Measurements from ENCODE around the gene GRM3. TPM values are rescaled to one million over a fixed set of nuclear protein-coding genes. Genes with fewer than 3 reads are reported as not detected.

Gene GRM3
- total RNA-seq, 1 donor from 2014 or later: not detected

GRCh38 chr7:86773309-86773708, 129.6 kb downstream of the GRM3 start:
- no peaks in the 10 kb centered on the region for H3K36me3 Mint-ChIP-seq (ENCODE audit: low read depth, unreplicated experiment)
- Histone ChIP-seq H3K27me3 (ENCODE audit: insufficient read depth, low read length) (no peaks in the 10 kb centered on the region), H3K79me2 (ENCODE audit: insufficient read depth, low read length) (no peaks in the 10 kb centered on the region), H3K4me2 (ENCODE audit: low read length) (no peak overlapping the region), H3K27ac (ENCODE audit: low read depth, low read length) (no peak overlapping the region), H3K9ac (ENCODE audit: low read length) (no peak overlapping the region), H3K36me3 (ENCODE audit: insufficient read depth, low read length) (no peaks in the 10 kb centered on the region), H3K4me1 (ENCODE audit: insufficient read depth, low read length) (no peaks in the 10 kb centered on the region), H4K20me1 (ENCODE audit: insufficient read depth, low read length) (no peaks in the 10 kb centered on the region), H3K9me3 (ENCODE audit: insufficient read depth, low read depth, low read length) (no peaks in the 10 kb centered on the region), H3K4me3 (ENCODE audit: insufficient read depth, low read depth, low read length) (no peak overlapping the region), H2AFZ (ENCODE audit: low read depth, low read length) (no peak overlapping the region)
- no peaks in the 10 kb centered on the region for H3K9me3 Mint-ChIP-seq (ENCODE audit: unreplicated experiment)
- no peak overlapping the region for H3K4me3 Mint-ChIP-seq (ENCODE audit: unreplicated experiment)
- H3K4me1 Mint-ChIP-seq (ENCODE audit: low read depth, unreplicated experiment): peaks cover 3% of the 10 kb centered on the region
- DNase-seq (ENCODE audit: low read depth): no peak
- no peak overlapping the region for H3K27ac Mint-ChIP-seq (ENCODE audit: unreplicated experiment)
- TF ChIP-seq EZH2 (IDR thresholded peaks at IDR 0.05; ENCODE audit: insufficient read depth, low read length): no peak
- H3K27me3 Mint-ChIP-seq (ENCODE audit: low read depth, unreplicated experiment): no peaks in the 10 kb centered on the region
- no peak for FAIRE-seq

GRCh38 chr7:86775203-86775602, 131.5 kb downstream of the GRM3 start:
- Mint-ChIP-seq H3K4me1 (ENCODE audit: low read depth, unreplicated experiment) (no peaks in the 10 kb centered on the region), H3K27ac (ENCODE audit: unreplicated experiment) (no peak overlapping the region), H3K9me3 (ENCODE audit: unreplicated experiment) (no peaks in the 10 kb centered on the region), H3K36me3 (ENCODE audit: low read depth, unreplicated experiment) (no peaks in the 10 kb centered on the region), H3K4me3 (ENCODE audit: unreplicated experiment) (no peak overlapping the region), H3K27me3 (ENCODE audit: low read depth, unreplicated experiment) (no peaks in the 10 kb centered on the region)
- Histone ChIP-seq H4K20me1 (ENCODE audit: insufficient read depth, low read length) (no peaks in the 10 kb centered on the region), H3K4me2 (ENCODE audit: low read length) (no peak overlapping the region), H3K27me3 (ENCODE audit: insufficient read depth, low read length) (no peaks in the 10 kb centered on the region), H3K9me3 (ENCODE audit: insufficient read depth, low read depth, low read length) (no peaks in the 10 kb centered on the region), H3K79me2 (ENCODE audit: insufficient read depth, low read length) (no peaks in the 10 kb centered on the region), H3K36me3 (ENCODE audit: insufficient read depth, low read length) (no peaks in the 10 kb centered on the region), H3K9ac (ENCODE audit: low read length) (no peak overlapping the region), H3K4me1 (ENCODE audit: insufficient read depth, low read length) (no peaks in the 10 kb centered on the region), H3K27ac (ENCODE audit: low read depth, low read length) (no peak overlapping the region), H3K4me3 (ENCODE audit: insufficient read depth, low read depth, low read length) (no peak overlapping the region), H2AFZ (ENCODE audit: low read depth, low read length) (no peak overlapping the region)
- no peak for DNase-seq (ENCODE audit: low read depth)
- FAIRE-seq: no peak
- TF ChIP-seq CTCF (IDR thresholded peaks at IDR 0.05; ENCODE audit: insufficient read depth, low read depth, low read length): no peak
- TF ChIP-seq EZH2 (IDR thresholded peaks at IDR 0.05; ENCODE audit: insufficient read depth, low read length): no peak

GRCh38 chr7:86776136-86776535, 132.4 kb downstream of the GRM3 start:
- Histone ChIP-seq H3K4me3 (ENCODE audit: insufficient read depth, low read depth, low read length) (no peak overlapping the region), H4K20me1 (ENCODE audit: insufficient read depth, low read length) (no peaks in the 10 kb centered on the region), H3K36me3 (ENCODE audit: insufficient read depth, low read length) (no peaks in the 10 kb centered on the region), H3K9me3 (ENCODE audit: insufficient read depth, low read depth, low read length) (no peaks in the 10 kb centered on the region), H3K4me1 (ENCODE audit: insufficient read depth, low read length) (no peaks in the 10 kb centered on the region), H3K79me2 (ENCODE audit: insufficient read depth, low read length) (no peaks in the 10 kb centered on the region), H3K4me2 (ENCODE audit: low read length) (no peak overlapping the region), H2AFZ (ENCODE audit: low read depth, low read length) (no peak overlapping the region), H3K9ac (ENCODE audit: low read length) (no peak overlapping the region), H3K27me3 (ENCODE audit: insufficient read depth, low read length) (no peaks in the 10 kb centered on the region), H3K27ac (ENCODE audit: low read depth, low read length) (no peak overlapping the region)
- no peak for TF ChIP-seq CTCF (IDR thresholded peaks at IDR 0.05; ENCODE audit: insufficient read depth, low read depth, low read length)
- TF ChIP-seq EZH2 (IDR thresholded peaks at IDR 0.05; ENCODE audit: insufficient read depth, low read length): no peak
- Mint-ChIP-seq H3K9me3 (ENCODE audit: unreplicated experiment) (no peaks in the 10 kb centered on the region), H3K27ac (ENCODE audit: unreplicated experiment) (no peak overlapping the region), H3K36me3 (ENCODE audit: low read depth, unreplicated experiment) (no peaks in the 10 kb centered on the region), H3K27me3 (ENCODE audit: low read depth, unreplicated experiment) (no peaks in the 10 kb centered on the region), H3K4me3 (ENCODE audit: unreplicated experiment) (no peak overlapping the region), H3K4me1 (ENCODE audit: low read depth, unreplicated experiment) (no peaks in the 10 kb centered on the region)
- FAIRE-seq (no peak), DNase-seq (ENCODE audit: low read depth) (no peak)
